Thyroid gland (tissue), 4 donors: ENCODE results near the gene TTLL7. TPM values are rescaled to one million over a fixed set of nuclear protein-coding genes. Genes with fewer than 3 reads are reported as not detected.

Experiments
- DNase-seq, 2 donors: peaks; one replicate each; pipeline ENCODE4 v3.0.0-alpha.2; 2019
- H3K27ac ChIP-seq, 3 donors: fragments of 200-600 bp; sonication (generic); 1 replicate in 2 of 3; 2 replicates in 1 of 3; pipeline ENCODE4 v1.5.1; 2016 to 2019; ENCODE audit warnings: mild to moderate bottlenecking in 1 of 3, moderate library complexity in 1 of 3
- H3K27me3 ChIP-seq: fragments of 200-600 bp; sonication (generic); one replicate; pipeline ENCODE4 v1.5.1; 2019
- H3K36me3 ChIP-seq, 2 donors: fragments of 200-600 bp; sonication (generic); one replicate each; pipeline ENCODE4 v1.5.1; 2016 to 2019
- H3K4me1 ChIP-seq, 2 donors: fragments of 200-600 bp; sonication (generic); one replicate each; pipeline ENCODE4 v1.5.1; 2017 to 2019
- H3K4me3 ChIP-seq, 3 donors: fragments of 200-600 bp; sonication (generic); replicated peaks in 1 of 3; 1 replicate in 2 of 3; 2 replicates in 1 of 3; pipeline ENCODE4 v1.5.1; 2016; ENCODE audit warnings: mild to moderate bottlenecking in 1 of 3
- H3K9me3 ChIP-seq: fragments of 200-600 bp; sonication (generic); one replicate; pipeline ENCODE4 v1.5.1; 2017
- POLR2A ChIP-seq, 2 donors: fragments of 450-650 bp; IDR thresholded peaks; one replicate each; pipeline ENCODE4 v1.6.1; 2017; ENCODE audit warnings: antibody characterized with exemption in 2 of 2, mild to moderate bottlenecking in 2 of 2, moderate library complexity in 1 of 2
- WGBS, 2 donors: methylation state at CpG; one replicate each; pipeline ENCODE4 v1.1.5; 2017; 5-methylcytosine and 5-hydroxymethylcytosine counted together
- intact Hi-C: fragments of 100-400 bp; cut with DNase I; formaldehyde crosslinking; loops from one replicate; pipeline ENCODE4 v1.15.1; 2023
- total RNA-seq, 4 donors: library from RNA; depleted of rRNA; stranded (reverse); fragments of >200 nt; gene quantifications; one replicate each; pipeline ENCODE4 v1.2.3, GENCODE V29; 2016
- TF ChIP-seq, protein P1 (sequence below), 6 experiments: fragments of 200-600 bp in 3 of 6; fragments of 450-650 bp in 3 of 6; sonication (generic) in 3 of 6; IDR thresholded peaks; one replicate each; pipeline ENCODE4 v1.5.1; 2016 to 2019; ENCODE audit warnings: antibody characterized with exemption in 6 of 6, mild to moderate bottlenecking in 2 of 6, inconsistent platforms in 1 of 6, moderate library complexity in 1 of 6

Gene TTLL7
- total RNA-seq, 4 donors from 2014 or later, result 7.8 to 22.7 (median 12.8) TPM

DNA sequence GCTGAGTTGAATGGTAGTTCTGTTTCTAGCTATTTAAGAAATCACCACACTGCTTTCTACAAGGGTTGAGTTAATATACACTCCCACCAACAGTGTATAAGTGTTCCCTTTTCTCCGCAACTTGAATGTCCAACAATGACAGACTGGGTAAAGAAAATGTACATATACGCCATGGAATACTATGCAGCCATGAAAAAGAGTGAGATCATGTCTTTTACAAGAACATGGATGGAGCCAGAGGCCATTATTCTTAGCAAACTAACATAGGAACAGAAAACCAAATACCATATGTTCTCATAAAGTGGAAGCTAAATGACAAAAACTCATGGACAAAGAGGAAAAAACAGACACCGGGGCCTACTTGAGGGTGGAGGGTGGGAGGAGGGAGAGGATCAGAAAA is 14.8 kb upstream of the TTLL7 start:
- Histone ChIP-seq H3K9me3 (no peaks in the 10 kb centered on the region), H3K4me1 (no peaks in the 10 kb centered on the region), H3K4me3 (no peak overlapping the region), H3K27me3 (no peaks in the 10 kb centered on the region), H3K36me3 (no peaks in the 10 kb centered on the region), H3K27ac (no peak overlapping the region)
- WGBS, 2 donors, result 90 to 96% methylated on average over 3 of the region's 3 CpGs
- TF ChIP-seq, protein P1, sequence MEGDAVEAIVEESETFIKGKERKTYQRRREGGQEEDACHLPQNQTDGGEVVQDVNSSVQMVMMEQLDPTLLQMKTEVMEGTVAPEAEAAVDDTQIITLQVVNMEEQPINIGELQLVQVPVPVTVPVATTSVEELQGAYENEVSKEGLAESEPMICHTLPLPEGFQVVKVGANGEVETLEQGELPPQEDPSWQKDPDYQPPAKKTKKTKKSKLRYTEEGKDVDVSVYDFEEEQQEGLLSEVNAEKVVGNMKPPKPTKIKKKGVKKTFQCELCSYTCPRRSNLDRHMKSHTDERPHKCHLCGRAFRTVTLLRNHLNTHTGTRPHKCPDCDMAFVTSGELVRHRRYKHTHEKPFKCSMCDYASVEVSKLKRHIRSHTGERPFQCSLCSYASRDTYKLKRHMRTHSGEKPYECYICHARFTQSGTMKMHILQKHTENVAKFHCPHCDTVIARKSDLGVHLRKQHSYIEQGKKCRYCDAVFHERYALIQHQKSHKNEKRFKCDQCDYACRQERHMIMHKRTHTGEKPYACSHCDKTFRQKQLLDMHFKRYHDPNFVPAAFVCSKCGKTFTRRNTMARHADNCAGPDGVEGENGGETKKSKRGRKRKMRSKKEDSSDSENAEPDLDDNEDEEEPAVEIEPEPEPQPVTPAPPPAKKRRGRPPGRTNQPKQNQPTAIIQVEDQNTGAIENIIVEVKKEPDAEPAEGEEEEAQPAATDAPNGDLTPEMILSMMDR (IDR thresholded peaks at IDR 0.05), result no peak
- no peak for TF ChIP-seq POLR2A (IDR thresholded peaks at IDR 0.05)
- intact Hi-C loops, result no loop called here
- DNase-seq, result no peak

DNA sequence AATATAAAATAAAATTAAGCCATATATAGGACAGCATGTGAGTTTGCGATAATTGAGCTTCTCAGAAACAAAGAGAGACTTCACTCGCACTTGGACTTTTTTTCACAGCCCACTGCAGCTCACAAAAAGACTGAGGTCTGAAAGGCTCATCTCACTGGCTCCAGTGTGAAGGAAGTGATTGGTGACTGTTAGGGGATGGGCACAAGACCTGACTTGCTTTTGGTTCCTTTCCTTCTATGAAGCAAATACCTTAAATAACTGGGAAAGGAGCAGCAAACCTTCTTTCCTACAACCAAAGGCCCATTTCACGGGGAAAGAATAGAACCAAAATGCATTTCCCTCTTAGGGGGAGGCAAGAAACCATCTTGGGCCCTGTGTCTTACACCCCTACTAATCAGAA is 13.1 kb upstream of the TTLL7 start:
- H3K4me3 ChIP-seq, result no peak overlapping the region
- no peaks in the 10 kb centered on the region for H3K9me3 ChIP-seq
- H3K4me1 ChIP-seq, result no peaks in the 10 kb centered on the region
- H3K27me3 ChIP-seq, result no peaks in the 10 kb centered on the region
- TF ChIP-seq, protein P1 (IDR thresholded peaks at IDR 0.05), result no peak
- no peak for TF ChIP-seq POLR2A (IDR thresholded peaks at IDR 0.05)
- 90 to 93% methylated on average over 3 of the region's 3 CpGs for WGBS, 2 donors
- no peak overlapping the region for H3K27ac ChIP-seq
- no peaks in the 10 kb centered on the region for H3K36me3 ChIP-seq
- intact Hi-C loops, result no loop called here
- no peak for DNase-seq

DNA sequence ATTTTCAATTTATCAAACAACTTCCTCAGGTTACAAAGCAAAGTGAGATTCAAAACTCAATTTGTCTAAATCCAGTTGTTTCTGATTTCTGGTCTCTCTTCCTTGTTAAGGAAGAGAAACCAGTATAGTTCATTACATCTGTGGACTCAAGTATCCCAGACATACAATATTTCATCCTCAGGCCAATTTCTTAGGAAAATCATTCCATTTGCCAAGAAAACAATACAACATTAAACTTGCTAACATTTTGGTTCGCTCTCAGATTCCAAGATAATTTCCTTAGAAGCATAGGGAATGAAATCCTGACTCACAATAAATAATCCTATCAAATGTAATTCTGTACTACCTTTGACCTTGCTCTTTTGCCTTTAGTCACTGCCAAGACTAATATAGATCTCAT is 11.2 kb upstream of the TTLL7 start:
- intact Hi-C loops, result no loop called here
- TF ChIP-seq, protein P1 (IDR thresholded peaks at IDR 0.05), result no peak
- TF ChIP-seq POLR2A (IDR thresholded peaks at IDR 0.05), result no peak
- Histone ChIP-seq H3K9me3 (no peaks in the 10 kb centered on the region), H3K27me3 (no peaks in the 10 kb centered on the region), H3K4me3 (no peak overlapping the region), H3K27ac (no peak overlapping the region), H3K4me1 (no peaks in the 10 kb centered on the region), H3K36me3 (no peaks in the 10 kb centered on the region)
- no peak for DNase-seq
- WGBS, 2 donors, result 88 to 95% methylated on average over 1 of the region's 1 CpG

DNA sequence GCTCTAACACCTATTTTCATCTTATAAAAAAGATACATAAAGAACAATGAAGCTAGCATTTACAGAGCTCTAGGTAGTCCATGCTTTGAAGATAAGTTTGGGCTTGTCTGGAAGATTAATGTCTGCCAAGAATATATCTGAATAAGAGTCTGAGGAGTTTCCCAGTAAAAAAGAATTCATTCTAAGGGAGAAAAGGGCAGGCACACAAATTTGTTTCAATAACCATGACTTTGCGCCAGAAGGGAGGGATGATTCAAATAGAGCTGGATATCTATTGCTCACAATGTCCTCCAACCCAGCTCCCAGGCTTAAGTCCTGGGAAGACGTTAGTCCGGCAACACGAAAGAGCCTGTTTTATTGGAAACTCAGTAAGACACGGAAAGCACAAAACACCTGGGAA is 9.7 kb upstream of the TTLL7 start:
- no peaks in the 10 kb centered on the region for H3K36me3 ChIP-seq
- no peaks in the 10 kb centered on the region for H3K4me1 ChIP-seq
- WGBS, 2 donors, result 92 to 93% methylated on average over 5 of the region's 5 CpGs
- no peaks in the 10 kb centered on the region for H3K9me3 ChIP-seq
- no peak for DNase-seq
- H3K27me3 ChIP-seq, result no peaks in the 10 kb centered on the region
- no peak overlapping the region for H3K4me3 ChIP-seq
- no peak overlapping the region for H3K27ac ChIP-seq
- intact Hi-C loops, result no loop called here
- TF ChIP-seq POLR2A (IDR thresholded peaks at IDR 0.05), result no peak
- TF ChIP-seq, protein P1 (IDR thresholded peaks at IDR 0.05), result no peak

DNA sequence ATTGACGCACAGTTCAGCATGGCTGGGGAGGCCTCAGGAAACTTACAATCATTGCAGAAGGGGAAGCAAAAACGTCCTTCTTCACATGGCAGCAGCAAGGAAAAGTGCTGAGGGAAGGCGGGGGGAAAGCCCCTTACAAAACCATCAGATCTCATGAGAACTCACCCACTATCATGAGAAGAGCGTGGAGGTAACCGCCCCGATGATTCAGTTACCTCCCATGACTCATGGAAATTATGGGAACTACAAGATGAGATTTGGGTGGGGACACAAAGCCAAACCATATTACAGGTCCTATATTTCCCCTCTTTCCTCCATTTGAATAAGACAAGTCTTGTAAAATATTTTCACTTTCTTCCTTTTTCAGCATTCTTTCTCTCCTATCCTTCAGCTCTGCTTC is 7.7 kb upstream of the TTLL7 start:
- Histone ChIP-seq H3K27ac (no peak overlapping the region), H3K27me3 (no peaks in the 10 kb centered on the region), H3K36me3 (no peaks in the 10 kb centered on the region), H3K4me1 (no peaks in the 10 kb centered on the region), H3K4me3 (no peak overlapping the region), H3K9me3 (no peaks in the 10 kb centered on the region)
- no peak for DNase-seq
- intact Hi-C loops, result no loop called here
- 85 to 89% methylated on average over 6 of the region's 6 CpGs for WGBS, 2 donors
- TF ChIP-seq POLR2A (IDR thresholded peaks at IDR 0.05), result no peak
- TF ChIP-seq, protein P1 (IDR thresholded peaks at IDR 0.05), result no peak
